Measurements from ENCODE around the gene PIGQ.

PIGQ gene

GRCh38 chr16:534856-535445 lies 34.8 kb upstream of the PIGQ start:
- no peak for DNase-seq

DNA sequence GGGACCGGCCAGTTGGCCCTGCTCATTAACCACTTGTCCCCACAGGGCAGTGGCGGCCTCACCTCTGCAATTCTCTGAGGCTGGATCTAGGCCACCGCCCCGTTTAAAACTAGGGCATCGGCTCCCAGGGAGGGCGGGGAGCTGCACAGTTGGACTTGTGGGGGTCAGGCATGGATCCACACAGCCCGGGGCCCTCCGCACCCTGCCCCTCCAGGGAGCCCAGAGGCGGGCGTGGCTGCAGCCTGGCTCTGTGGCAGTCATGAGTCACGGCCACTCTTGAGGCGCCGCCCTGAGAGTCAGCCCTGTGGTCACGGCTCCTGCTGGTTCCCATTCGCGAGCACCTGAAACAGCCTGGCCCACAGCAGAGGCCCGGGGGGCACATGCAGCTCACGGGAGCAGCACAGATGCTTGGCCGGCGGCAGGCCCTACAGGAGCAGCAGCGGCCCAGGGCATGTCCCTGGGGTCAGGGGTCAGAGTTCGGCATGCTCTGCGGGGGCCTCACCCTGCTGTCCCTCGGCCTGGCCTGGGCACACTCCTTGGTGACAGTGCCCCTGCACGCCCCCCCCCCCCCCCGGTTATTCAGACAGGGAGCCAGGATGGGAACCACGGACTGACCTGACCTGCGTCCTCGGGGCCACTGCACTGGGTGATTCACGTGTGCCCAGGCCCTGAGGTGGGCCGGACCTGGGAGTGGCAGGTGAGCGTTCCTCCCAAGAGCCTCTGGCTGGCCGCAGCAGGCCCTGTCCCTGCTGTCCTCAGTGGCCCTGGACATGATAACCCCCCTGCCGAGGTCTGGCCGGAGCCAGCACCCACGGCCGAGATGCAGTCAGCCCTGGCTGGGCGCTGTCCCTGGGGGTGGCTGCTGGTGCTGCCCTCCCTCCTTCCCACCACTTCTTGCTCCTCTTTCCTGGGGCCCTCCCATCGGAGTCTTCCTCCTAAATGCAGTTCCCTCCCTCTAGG lies 34.0 kb upstream of the PIGQ start:
- DNase-seq = peak in 1 of 2 donors; percentile 23

- no peak for DNase-seq
Observed at GRCh38 chr16:536746-537145, 33.0 kb upstream of the PIGQ start.

DNA sequence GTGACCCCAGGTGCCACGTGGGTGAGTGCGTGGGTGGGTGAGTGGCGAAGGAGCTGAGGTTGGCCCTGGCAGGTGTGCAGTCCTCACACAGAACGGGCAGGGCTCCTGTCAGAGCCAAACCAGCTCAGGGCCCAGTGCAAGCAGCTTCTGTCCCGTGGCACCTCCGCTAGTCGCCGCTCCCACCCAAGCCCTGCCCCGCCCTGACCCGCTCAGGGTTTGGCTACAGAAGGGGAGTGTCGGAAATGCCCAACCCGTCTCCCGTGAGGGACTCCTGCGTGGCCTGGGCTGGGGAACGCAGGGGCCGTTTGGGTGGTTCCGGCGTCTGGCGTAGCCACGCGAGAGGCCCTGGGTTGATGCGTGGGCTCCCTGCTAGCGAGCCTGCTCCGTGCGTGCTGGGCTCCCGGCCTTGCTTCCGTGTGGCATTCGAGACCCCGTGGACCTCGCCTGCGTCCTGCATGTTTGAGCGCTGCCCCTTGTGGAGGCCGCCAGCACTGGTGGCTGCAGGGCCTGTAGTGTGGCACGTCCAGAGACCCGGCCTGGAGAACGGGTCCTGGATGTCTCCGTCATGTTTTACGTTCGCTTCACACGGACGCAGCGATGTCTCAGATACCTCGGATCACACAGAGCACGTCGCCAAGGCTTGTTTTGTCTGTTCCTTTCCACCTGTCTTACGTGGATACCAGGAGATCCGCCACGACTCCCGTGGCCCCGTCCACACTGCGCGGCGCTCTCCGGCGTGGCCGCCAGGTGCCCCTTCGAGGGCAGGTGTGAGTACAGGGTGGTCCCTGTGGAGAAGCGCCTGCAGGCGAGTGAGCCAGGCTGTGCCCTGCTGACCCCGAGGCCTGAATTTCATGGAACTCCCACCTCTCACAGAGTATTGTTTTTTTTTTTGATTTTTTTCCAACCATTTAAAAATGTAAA lies 32.1 kb upstream of the PIGQ start:
- no peak for DNase-seq

GRCh38 chr16:539901-540530 lies 29.8 kb upstream of the PIGQ start:
- no peak for DNase-seq

GRCh38 chr16:540645-541340 lies 29.0 kb upstream of the PIGQ start:
- no peak for DNase-seq

GRCh38 chr16:543301-544164 lies 26.2 kb upstream of the PIGQ start:
- DNase-seq = no peak

GRCh38 chr16:544517-544916 lies 25.3 kb upstream of the PIGQ start:
- DNase-seq = no peak

DNA sequence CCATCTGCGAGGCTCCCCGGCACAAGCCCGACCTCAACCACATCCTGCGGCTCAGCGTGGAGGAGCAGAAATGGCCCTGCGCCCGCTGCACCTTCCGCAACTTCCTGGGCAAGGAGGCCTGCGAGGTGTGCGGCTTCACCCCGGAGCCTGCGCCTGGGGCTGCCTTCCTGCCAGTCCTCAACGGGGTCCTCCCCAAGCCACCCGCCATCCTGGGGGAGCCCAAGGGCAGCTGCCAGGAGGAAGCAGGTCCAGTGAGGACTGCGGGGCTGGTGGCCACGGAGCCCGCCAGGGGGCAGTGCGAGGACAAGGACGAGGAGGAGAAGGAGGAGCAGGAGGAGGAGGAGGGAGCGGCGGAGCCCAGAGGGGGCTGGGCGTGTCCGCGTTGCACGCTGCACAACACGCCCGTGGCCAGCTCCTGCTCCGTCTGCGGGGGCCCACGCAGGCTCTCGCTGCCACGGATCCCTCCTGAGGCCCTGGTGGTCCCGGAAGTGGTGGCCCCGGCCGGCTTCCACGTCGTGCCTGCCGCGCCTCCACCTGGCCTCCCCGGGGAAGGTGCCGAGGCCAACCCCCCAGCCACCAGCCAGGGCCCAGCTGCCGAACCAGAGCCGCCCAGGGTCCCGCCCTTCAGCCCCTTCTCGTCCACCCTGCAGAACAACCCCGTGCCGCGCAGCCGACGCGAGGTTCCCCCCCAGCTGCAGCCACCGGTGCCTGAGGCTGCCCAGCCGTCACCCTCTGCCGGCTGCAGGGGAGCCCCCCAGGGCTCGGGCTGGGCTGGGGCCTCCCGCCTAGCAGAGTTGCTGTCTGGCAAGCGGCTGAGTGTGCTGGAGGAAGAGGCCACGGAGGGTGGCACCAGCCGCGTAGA lies 22.6 kb upstream of the PIGQ start:
- DNase-seq = no peak

DNA sequence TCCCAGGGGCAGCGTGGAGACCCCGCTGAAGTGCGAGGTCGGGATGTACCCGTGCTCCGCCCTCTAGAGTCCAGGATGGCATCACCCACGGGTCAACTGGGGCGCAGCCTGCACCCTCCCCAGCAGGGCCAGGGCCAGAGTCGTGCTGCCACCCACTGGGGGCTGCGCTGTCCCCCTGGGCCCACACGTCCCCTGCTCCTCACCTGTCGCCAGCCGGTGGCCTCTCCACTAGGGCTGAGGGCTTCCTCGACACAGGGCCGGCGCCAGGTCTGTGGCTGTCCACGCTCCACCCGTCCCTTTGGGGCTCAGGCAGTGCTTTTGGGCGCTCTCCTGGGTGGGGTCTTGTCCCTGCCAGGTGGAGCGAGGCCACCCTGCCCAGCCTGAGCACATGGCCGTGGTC lies 21.2 kb upstream of the PIGQ start:
- no peak for DNase-seq

GRCh38 chr16:549544-550263 lies 20.1 kb upstream of the PIGQ start:
- DNase-seq = no peak

GRCh38 chr16:551210-551609 lies 18.6 kb upstream of the PIGQ start:
- no peak for DNase-seq

GRCh38 chr16:552171-552570 lies 17.6 kb upstream of the PIGQ start:
- no peak for DNase-seq

DNA sequence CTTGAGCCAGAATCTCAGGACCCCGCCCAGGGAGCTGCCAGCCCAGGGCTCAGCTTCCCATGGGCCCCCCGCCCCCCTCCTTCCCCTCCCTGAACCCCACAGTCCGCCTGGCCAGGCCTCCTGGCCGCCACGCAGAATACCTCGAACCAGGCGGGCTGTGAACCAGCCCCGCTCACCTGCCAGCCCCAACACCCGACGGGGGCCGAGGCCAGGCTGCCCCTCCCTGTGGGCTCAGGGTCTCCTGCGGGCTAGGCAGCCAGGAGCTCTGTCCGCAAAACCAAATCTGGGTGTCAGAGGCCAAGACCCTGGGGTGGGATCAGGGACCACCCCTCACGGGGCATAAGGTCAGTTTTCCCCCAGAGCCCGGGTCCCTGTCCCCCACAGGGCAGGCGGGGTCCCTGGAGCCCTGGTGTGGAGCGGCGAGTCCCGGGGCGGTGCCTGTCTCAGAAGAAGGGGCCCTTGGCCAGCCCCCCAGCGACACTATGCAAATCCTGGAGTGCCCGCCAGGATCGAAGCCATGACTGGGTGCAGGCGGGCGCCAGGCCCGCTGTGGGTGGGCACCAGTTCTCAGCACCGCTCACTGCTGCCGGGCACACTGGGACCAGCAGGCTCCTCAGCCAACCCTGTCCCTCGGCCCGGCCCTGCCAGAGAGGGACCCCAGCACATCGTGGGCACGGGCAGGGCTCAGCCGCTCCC lies 16.0 kb upstream of the PIGQ start:
- DNase-seq = no peak

DNA sequence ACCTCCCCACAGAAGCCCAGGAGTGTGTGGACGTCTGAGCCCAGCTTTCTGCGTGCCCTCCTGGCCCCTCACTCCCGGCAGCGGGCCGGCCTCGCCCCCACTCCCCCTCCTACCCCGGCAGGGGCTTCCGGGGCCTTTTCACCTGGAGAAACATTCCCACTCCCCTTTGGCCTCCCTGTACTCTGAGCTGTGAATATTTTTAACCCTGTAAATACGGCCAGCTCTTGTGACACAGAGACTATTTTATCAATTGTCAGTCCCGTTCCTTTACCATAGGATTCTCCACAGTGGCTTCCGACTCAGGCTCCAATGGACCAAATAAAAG lies 15.5 kb upstream of the PIGQ start:
- DNase-seq = no peak

- no peak for DNase-seq
Observed at GRCh38 chr16:554640-555365, 15.0 kb upstream of the PIGQ start.

- DNase-seq = no peak
Observed at GRCh38 chr16:555528-556473, 14.0 kb upstream of the PIGQ start.
